Memory B cell (primary cell): ENCODE measurements around the gene KRTCAP2.

Experiments used
- ATAC-seq: fragments of 150-1000 bp; cut with Tn5 transposase; 2 replicates; pipeline ENCODE4 v1.10.0; 2021; ENCODE audit warnings: low read depth, mild to moderate bottlenecking, moderate library complexity
- DNase-seq, 2 donors: peaks; one replicate each; pipeline ENCODE4 v3.0.0; 2022; ENCODE audit warnings: low spot score in 2 of 2
- H3K27ac Mint-ChIP-seq: one replicate; pipeline ENCODE4 v1.8.0; 2022; ENCODE audit warnings: mild to moderate bottlenecking, moderate library complexity, mixed read lengths
- H3K27me3 Mint-ChIP-seq: one replicate; pipeline ENCODE4 v1.8.0; 2022; ENCODE audit warnings: mixed read lengths
- H3K36me3 Mint-ChIP-seq: one replicate; pipeline ENCODE4 v1.8.0; 2022; ENCODE audit warnings: mild to moderate bottlenecking, mixed read lengths
- H3K4me1 Mint-ChIP-seq: one replicate; pipeline ENCODE4 v1.8.0; 2022; ENCODE audit warnings: mixed read lengths
- H3K4me3 Mint-ChIP-seq: one replicate; pipeline ENCODE4 v1.8.0; 2022; ENCODE audit warnings: mild to moderate bottlenecking, moderate library complexity, mixed read lengths
- H3K9me3 Mint-ChIP-seq: one replicate; pipeline ENCODE4 v1.8.0; 2022; ENCODE audit warnings: mixed read lengths

Gene KRTCAP2

GRCh38 chr1:155206891-155207805, 34.0 kb upstream of the KRTCAP2 start:
- Mint-ChIP-seq H3K4me1 (peaks cover 24% of the 10 kb centered on the region), H3K27me3 (no peaks in the 10 kb centered on the region), H3K9me3 (no peaks in the 10 kb centered on the region), H3K36me3 (peaks cover 5% of the 10 kb centered on the region), H3K4me3 (peak overlapping the region; percentile 50), H3K27ac (peak overlapping the region; percentile 99)
- ATAC-seq = peak; percentile 33
- DNase-seq = peak; percentile 93 to 96

GRCh38 chr1:155205969-155206593, 33.0 kb upstream of the KRTCAP2 start:
- Mint-ChIP-seq H3K4me1 (peaks cover 24% of the 10 kb centered on the region), H3K4me3 (no peak overlapping the region), H3K36me3 (peaks cover 3% of the 10 kb centered on the region)

GRCh38 chr1:155205035-155205434, 31.9 kb upstream of the KRTCAP2 start:
- peaks cover 21% of the 10 kb centered on the region for H3K4me1 Mint-ChIP-seq
- no peaks in the 10 kb centered on the region for H3K36me3 Mint-ChIP-seq

More at GRCh38 chr1:155205969-155206593, 33.0 kb upstream of the KRTCAP2 start:
- Mint-ChIP-seq H3K9me3 (no peaks in the 10 kb centered on the region), H3K27ac (no peak overlapping the region), H3K27me3 (no peaks in the 10 kb centered on the region)
- no peak for DNase-seq
- ATAC-seq = no peak

GRCh38 chr1:155202731-155203515, 29.8 kb upstream of the KRTCAP2 start:
- H3K4me1 Mint-ChIP-seq = peaks cover 12% of the 10 kb centered on the region

More at GRCh38 chr1:155205035-155205434, 31.9 kb upstream of the KRTCAP2 start:
- DNase-seq = no peak
- ATAC-seq = no peak
- Mint-ChIP-seq H3K27ac (no peak overlapping the region), H3K27me3 (no peaks in the 10 kb centered on the region), H3K9me3 (no peaks in the 10 kb centered on the region), H3K4me3 (no peak overlapping the region)

GRCh38 chr1:155202198-155202597, 29.1 kb upstream of the KRTCAP2 start:
- no peaks in the 10 kb centered on the region for H3K36me3 Mint-ChIP-seq
- H3K27me3 Mint-ChIP-seq = no peaks in the 10 kb centered on the region
- H3K4me3 Mint-ChIP-seq = no peak overlapping the region
- DNase-seq (no peak), ATAC-seq (no peak)
- no peaks in the 10 kb centered on the region for H3K9me3 Mint-ChIP-seq
- H3K27ac Mint-ChIP-seq = no peak overlapping the region
- peaks cover 6% of the 10 kb centered on the region for H3K4me1 Mint-ChIP-seq

More at GRCh38 chr1:155202731-155203515, 29.8 kb upstream of the KRTCAP2 start:
- Mint-ChIP-seq H3K9me3 (no peaks in the 10 kb centered on the region), H3K27ac (no peak overlapping the region), H3K4me3 (no peak overlapping the region), H3K36me3 (no peaks in the 10 kb centered on the region), H3K27me3 (no peaks in the 10 kb centered on the region)
- ATAC-seq (no peak), DNase-seq (no peak)

GRCh38 chr1:155200920-155201319, 27.8 kb upstream of the KRTCAP2 start:
- Mint-ChIP-seq H3K27ac (no peak overlapping the region), H3K27me3 (no peaks in the 10 kb centered on the region), H3K36me3 (no peaks in the 10 kb centered on the region), H3K9me3 (no peaks in the 10 kb centered on the region), H3K4me3 (no peak overlapping the region), H3K4me1 (no peaks in the 10 kb centered on the region)
- DNase-seq = no peak
- ATAC-seq = no peak

GRCh38 chr1:155199792-155200191, 26.7 kb upstream of the KRTCAP2 start:
- Mint-ChIP-seq H3K4me3 (no peak overlapping the region), H3K4me1 (peaks cover 3% of the 10 kb centered on the region), H3K27ac (no peak overlapping the region), H3K9me3 (no peaks in the 10 kb centered on the region), H3K27me3 (no peaks in the 10 kb centered on the region), H3K36me3 (no peaks in the 10 kb centered on the region)
- DNase-seq = no peak
- ATAC-seq = no peak

- Mint-ChIP-seq H3K27ac (no peak overlapping the region), H3K27me3 (no peaks in the 10 kb centered on the region), H3K4me1 (peaks cover 14% of the 10 kb centered on the region), H3K36me3 (no peaks in the 10 kb centered on the region), H3K9me3 (no peaks in the 10 kb centered on the region), H3K4me3 (no peak overlapping the region)
- DNase-seq = no peak
- ATAC-seq = no peak
Measured at GRCh38 chr1:155198547-155198906, 25.4 kb upstream of the KRTCAP2 start.

GRCh38 chr1:155197901-155198546, 24.9 kb upstream of the KRTCAP2 start:
- H3K27me3 Mint-ChIP-seq = no peaks in the 10 kb centered on the region
- no peak for ATAC-seq
- no peaks in the 10 kb centered on the region for H3K36me3 Mint-ChIP-seq
- no peaks in the 10 kb centered on the region for H3K9me3 Mint-ChIP-seq
- H3K4me1 Mint-ChIP-seq = peaks cover 19% of the 10 kb centered on the region
- H3K27ac Mint-ChIP-seq = no peak overlapping the region
- no peak overlapping the region for H3K4me3 Mint-ChIP-seq
- DNase-seq = no peak

GRCh38 chr1:155196893-155197638, 24.0 kb upstream of the KRTCAP2 start:
- Mint-ChIP-seq H3K36me3 (no peaks in the 10 kb centered on the region), H3K9me3 (no peaks in the 10 kb centered on the region), H3K27me3 (no peaks in the 10 kb centered on the region), H3K4me1 (peaks cover 22% of the 10 kb centered on the region), H3K4me3 (no peak overlapping the region), H3K27ac (no peak overlapping the region)
- DNase-seq = no peak
- ATAC-seq = no peak

GRCh38 chr1:155196103-155196892, 23.2 kb upstream of the KRTCAP2 start:
- H3K27ac Mint-ChIP-seq = no peak overlapping the region

GRCh38 chr1:155195201-155196102, 22.3 kb upstream of the KRTCAP2 start:
- no peaks in the 10 kb centered on the region for H3K36me3 Mint-ChIP-seq
- H3K4me1 Mint-ChIP-seq = peaks cover 22% of the 10 kb centered on the region
- H3K27ac Mint-ChIP-seq = peak overlapping the region; percentile 92
- DNase-seq (no peak), ATAC-seq (no peak)
- H3K4me3 Mint-ChIP-seq = peak overlapping the region; percentile 69
- no peaks in the 10 kb centered on the region for H3K9me3 Mint-ChIP-seq
- no peaks in the 10 kb centered on the region for H3K27me3 Mint-ChIP-seq

More at GRCh38 chr1:155196103-155196892, 23.2 kb upstream of the KRTCAP2 start:
- ATAC-seq = no peak
- no peaks in the 10 kb centered on the region for H3K36me3 Mint-ChIP-seq
- H3K9me3 Mint-ChIP-seq = no peaks in the 10 kb centered on the region
- peaks cover 22% of the 10 kb centered on the region for H3K4me1 Mint-ChIP-seq
- H3K27me3 Mint-ChIP-seq = no peaks in the 10 kb centered on the region
- no peak for DNase-seq
- H3K4me3 Mint-ChIP-seq = no peak overlapping the region
